Epithelial cell of esophagus (primary cell): Measurements from ENCODE around the gene EIF4H.
A peak's percentile ranks its signal among the peaks of the same experiment; 100 is the strongest.

Experiments
- DNase-seq: peaks from one replicate; pipeline ENCODE4 v3.0.0; 2010; ENCODE audit warnings: low read depth
- H3K4me3 ChIP-seq: 2 replicates; pipeline ENCODE4 v1.5.1; 2011; ENCODE audit warnings: mild to moderate bottlenecking, low read length, control low read depth
- CTCF ChIP-seq: IDR thresholded peaks from 2 replicates; pipeline ENCODE4 v1.5.1; 2011; ENCODE audit warnings: low read depth, mild to moderate bottlenecking, low read length, control low read depth, inconsistent platforms; ENCODE audit not compliant: insufficient read depth; ENCODE audit errors: missing control alignments

Gene EIF4H

GRCh38 chr7:74173866-74174605 lies at the start of gene EIF4H:
Gene EIF4H, plus strand, starts transcription at chr7:74174356. Its CDS starts 28 bp downstream, at chr7:74174384.
- H3K4me3 ChIP-seq = peak within 1 kb of the TSS; percentile 90
- peak; percentile 95 for DNase-seq
- TF ChIP-seq CTCF = no peak

- TF ChIP-seq CTCF = no peak
- DNase-seq = no peak
- no peak overlapping the region for H3K4me3 ChIP-seq
These were observed 47.8 kb upstream of the EIF4H start for GRCh38 chr7:74126220-74126880.

- DNase-seq = no peak
- no peak for TF ChIP-seq CTCF
- no peak overlapping the region for H3K4me3 ChIP-seq
These were observed 44.3 kb upstream of the EIF4H start for GRCh38 chr7:74129887-74130286.

- no peak for TF ChIP-seq CTCF
- DNase-seq = no peak
- H3K4me3 ChIP-seq = no peak overlapping the region
These were observed 43.6 kb upstream of the EIF4H start for GRCh38 chr7:74130518-74130917.

- peak; percentile 24 for DNase-seq
- H3K4me3 ChIP-seq = no peak overlapping the region
- TF ChIP-seq CTCF = no peak
These were observed 40.0 kb upstream of the EIF4H start for GRCh38 chr7:74134117-74134620.

GRCh38 chr7:74138334-74138867 lies 35.8 kb upstream of the EIF4H start:
- H3K4me3 ChIP-seq = no peak overlapping the region
- no peak for DNase-seq
- TF ChIP-seq CTCF = no peak
